Measurements from ENCODE around the gene DUSP8. TPM values are rescaled to one million over a fixed set of nuclear protein-coding genes. Genes with fewer than 3 reads are reported as not detected.

The DUSP8 gene
- total and polyA plus RNA-seq, 2 donors, result 0.14 to 2.9 TPM

- H3K9me3 ChIP-seq (ENCODE audit: control insufficient read depth in 2 of 2, insufficient read depth in 1 of 2, low read length in 1 of 2), result no peaks in the 10 kb centered on the region
- no peak for DNase-seq (ENCODE audit: low read depth in 6 of 9, low spot score in 9 of 9)
- no peak overlapping the region for H3K4me3 ChIP-seq (ENCODE audit: low read length in 2 of 2)
- peaks cover 5 to 84% of the 10 kb centered on the region in 2 donors for H3K27me3 ChIP-seq (ENCODE audit: control insufficient read depth in 2 of 2, insufficient read depth in 1 of 2, low read length in 1 of 2)
- 29% methylated on average over 16 of the region's 16 CpGs for WGBS
- H3K36me3 ChIP-seq (ENCODE audit: control insufficient read depth in 2 of 2, insufficient read depth in 2 of 2, low read length in 1 of 2), result no peaks in the 10 kb centered on the region
- no peaks in the 10 kb centered on the region for H3K4me1 ChIP-seq (ENCODE audit: control insufficient read depth in 2 of 2, insufficient read depth in 2 of 2, low read length in 2 of 2)
- H3K27ac ChIP-seq (ENCODE audit: low read depth in 1 of 2, low read length in 1 of 2), result no peak overlapping the region
These were observed 7.4 kb downstream of the DUSP8 start for GRCh38 chr11:1564535-1565172.

GRCh38 chr11:1563697-1564534 is 8.2 kb downstream of the DUSP8 start:
- no peak overlapping the region for H3K4me3 ChIP-seq (ENCODE audit: low read length in 2 of 2)
- H3K9me3 ChIP-seq (ENCODE audit: control insufficient read depth in 2 of 2, insufficient read depth in 1 of 2, low read length in 1 of 2), result no peaks in the 10 kb centered on the region
- no peaks in the 10 kb centered on the region for H3K4me1 ChIP-seq (ENCODE audit: control insufficient read depth in 2 of 2, insufficient read depth in 2 of 2, low read length in 2 of 2)
- no peak overlapping the region for H3K27ac ChIP-seq (ENCODE audit: low read depth in 1 of 2, low read length in 1 of 2)
- no peaks in the 10 kb centered on the region for H3K36me3 ChIP-seq (ENCODE audit: control insufficient read depth in 2 of 2, insufficient read depth in 2 of 2, low read length in 1 of 2)
- peaks cover 2 to 84% of the 10 kb centered on the region in 2 donors for H3K27me3 ChIP-seq (ENCODE audit: control insufficient read depth in 2 of 2, insufficient read depth in 1 of 2, low read length in 1 of 2)
- no peak for DNase-seq (ENCODE audit: low read depth in 6 of 9, low spot score in 9 of 9)
- 75% methylated on average over 29 of the region's 29 CpGs for WGBS

DNA sequence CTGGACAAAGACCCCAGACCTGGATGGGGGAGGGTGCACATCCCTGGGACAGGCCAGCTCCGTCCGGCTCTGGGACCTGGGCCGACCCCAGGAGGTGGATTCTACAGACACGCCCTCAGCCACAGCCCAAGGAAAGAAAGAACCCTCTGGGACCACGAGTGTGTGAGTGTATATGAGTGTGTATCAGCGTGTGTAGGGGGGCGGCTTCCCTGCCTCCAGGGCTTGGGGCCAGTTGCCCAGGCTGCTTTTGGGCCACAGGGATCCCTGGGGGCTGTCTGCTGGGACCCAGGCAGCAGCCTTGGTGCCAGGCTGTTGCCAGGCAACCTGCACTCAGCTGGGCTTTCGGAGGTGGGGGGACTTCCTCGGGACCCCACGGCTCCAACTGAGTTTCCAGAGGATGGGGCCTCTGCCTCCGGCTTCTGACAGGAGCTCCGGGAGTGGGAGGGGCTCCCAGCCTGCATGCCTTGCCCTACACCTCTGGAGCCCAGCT is 8.9 kb downstream of the DUSP8 start:
- no peaks in the 10 kb centered on the region for H3K4me1 ChIP-seq (ENCODE audit: control insufficient read depth in 2 of 2, insufficient read depth in 2 of 2, low read length in 2 of 2)
- H3K4me3 ChIP-seq (ENCODE audit: low read length in 2 of 2), result no peak overlapping the region
- no peak overlapping the region for H3K27ac ChIP-seq (ENCODE audit: low read depth in 1 of 2, low read length in 1 of 2)
- 80% methylated on average over 12 of the region's 12 CpGs for WGBS
- H3K36me3 ChIP-seq (ENCODE audit: control insufficient read depth in 2 of 2, insufficient read depth in 2 of 2, low read length in 1 of 2), result no peaks in the 10 kb centered on the region
- DNase-seq (ENCODE audit: low read depth in 6 of 9, low spot score in 9 of 9), result no peak
- no peaks in the 10 kb centered on the region for H3K9me3 ChIP-seq (ENCODE audit: control insufficient read depth in 2 of 2, insufficient read depth in 1 of 2, low read length in 1 of 2)
- peaks cover 6 to 84% of the 10 kb centered on the region in 2 donors for H3K27me3 ChIP-seq (ENCODE audit: control insufficient read depth in 2 of 2, insufficient read depth in 1 of 2, low read length in 1 of 2)

DNA sequence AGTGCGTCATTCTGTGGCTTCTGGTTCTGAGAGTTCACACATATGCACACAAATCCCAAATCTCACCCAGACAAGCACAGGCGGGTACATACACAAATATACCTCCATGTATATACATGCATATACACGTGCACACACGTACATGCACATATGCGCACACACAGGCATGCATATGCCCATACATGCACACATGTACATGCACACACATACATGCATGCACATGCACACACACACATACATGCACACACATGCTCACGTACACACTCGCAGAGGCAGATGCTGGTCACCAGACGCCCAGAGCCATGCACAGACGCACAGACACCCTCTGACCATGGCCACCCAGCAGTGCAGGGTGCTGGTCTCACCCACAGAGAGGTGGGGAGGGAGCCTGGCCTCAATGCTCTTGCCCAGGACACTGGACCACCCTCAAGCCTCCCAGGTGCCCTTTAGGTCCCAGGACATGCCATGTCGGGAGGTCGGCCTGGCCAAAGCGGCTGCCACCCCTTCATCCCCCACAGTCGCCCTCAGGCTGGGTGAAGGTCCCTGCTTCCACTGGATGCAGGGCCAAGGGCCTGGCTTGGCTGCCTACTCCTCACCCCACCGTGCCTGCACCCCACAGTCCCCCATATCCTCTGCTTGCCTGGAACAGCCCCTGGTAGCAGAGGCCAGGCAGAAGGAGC is 9.5 kb downstream of the DUSP8 start:
- 96% methylated on average over 14 of the region's 14 CpGs for WGBS
- no peak overlapping the region for H3K27ac ChIP-seq (ENCODE audit: low read depth in 1 of 2, low read length in 1 of 2)
- no peak overlapping the region for H3K4me3 ChIP-seq (ENCODE audit: low read length in 2 of 2)
- no peak for DNase-seq (ENCODE audit: low read depth in 6 of 9, low spot score in 9 of 9)
- H3K9me3 ChIP-seq (ENCODE audit: control insufficient read depth in 2 of 2, insufficient read depth in 1 of 2, low read length in 1 of 2), result no peaks in the 10 kb centered on the region
- peaks cover 10 to 83% of the 10 kb centered on the region in 2 donors for H3K27me3 ChIP-seq (ENCODE audit: control insufficient read depth in 2 of 2, insufficient read depth in 1 of 2, low read length in 1 of 2)
- H3K4me1 ChIP-seq (ENCODE audit: control insufficient read depth in 2 of 2, insufficient read depth in 2 of 2, low read length in 2 of 2), result no peaks in the 10 kb centered on the region
- H3K36me3 ChIP-seq (ENCODE audit: control insufficient read depth in 2 of 2, insufficient read depth in 2 of 2, low read length in 1 of 2), result no peaks in the 10 kb centered on the region

- H3K27ac ChIP-seq (ENCODE audit: low read depth in 1 of 2, low read length in 1 of 2), result no peak overlapping the region
These were observed 10.1 kb downstream of the DUSP8 start for GRCh38 chr11:1561955-1562354.

GRCh38 chr11:1561266-1561665 is 10.8 kb downstream of the DUSP8 start:
- Histone ChIP-seq H3K4me3 (ENCODE audit: low read length in 2 of 2) (no peak overlapping the region), H3K27me3 (ENCODE audit: control insufficient read depth in 2 of 2, insufficient read depth in 1 of 2, low read length in 1 of 2) (peaks cover 24 to 77% of the 10 kb centered on the region in 2 donors), H3K4me1 (ENCODE audit: control insufficient read depth in 2 of 2, insufficient read depth in 2 of 2, low read length in 2 of 2) (no peaks in the 10 kb centered on the region), H3K27ac (ENCODE audit: low read depth in 1 of 2, low read length in 1 of 2) (no peak overlapping the region), H3K9me3 (ENCODE audit: control insufficient read depth in 2 of 2, insufficient read depth in 1 of 2, low read length in 1 of 2) (no peaks in the 10 kb centered on the region), H3K36me3 (ENCODE audit: control insufficient read depth in 2 of 2, insufficient read depth in 2 of 2, low read length in 1 of 2) (no peaks in the 10 kb centered on the region)
- no peak for DNase-seq (ENCODE audit: low read depth in 6 of 9, low spot score in 9 of 9)
- WGBS, result 97% methylated on average over 17 of the region's 17 CpGs

More at GRCh38 chr11:1561955-1562354, 10.1 kb downstream of the DUSP8 start:
- Histone ChIP-seq H3K27me3 (ENCODE audit: control insufficient read depth in 2 of 2, insufficient read depth in 1 of 2, low read length in 1 of 2) (peaks cover 17 to 81% of the 10 kb centered on the region in 2 donors), H3K36me3 (ENCODE audit: control insufficient read depth in 2 of 2, insufficient read depth in 2 of 2, low read length in 1 of 2) (no peaks in the 10 kb centered on the region), H3K9me3 (ENCODE audit: control insufficient read depth in 2 of 2, insufficient read depth in 1 of 2, low read length in 1 of 2) (no peaks in the 10 kb centered on the region), H3K4me3 (ENCODE audit: low read length in 2 of 2) (no peak overlapping the region), H3K4me1 (ENCODE audit: control insufficient read depth in 2 of 2, insufficient read depth in 2 of 2, low read length in 2 of 2) (no peaks in the 10 kb centered on the region)
- WGBS, result 88% methylated on average over 5 of the region's 5 CpGs
- no peak for DNase-seq (ENCODE audit: low read depth in 6 of 9, low spot score in 9 of 9)

- no peaks in the 10 kb centered on the region for H3K4me1 ChIP-seq (ENCODE audit: control insufficient read depth in 2 of 2, insufficient read depth in 2 of 2, low read length in 2 of 2)
These were observed 11.3 kb downstream of the DUSP8 start for GRCh38 chr11:1560649-1561251.

DNA sequence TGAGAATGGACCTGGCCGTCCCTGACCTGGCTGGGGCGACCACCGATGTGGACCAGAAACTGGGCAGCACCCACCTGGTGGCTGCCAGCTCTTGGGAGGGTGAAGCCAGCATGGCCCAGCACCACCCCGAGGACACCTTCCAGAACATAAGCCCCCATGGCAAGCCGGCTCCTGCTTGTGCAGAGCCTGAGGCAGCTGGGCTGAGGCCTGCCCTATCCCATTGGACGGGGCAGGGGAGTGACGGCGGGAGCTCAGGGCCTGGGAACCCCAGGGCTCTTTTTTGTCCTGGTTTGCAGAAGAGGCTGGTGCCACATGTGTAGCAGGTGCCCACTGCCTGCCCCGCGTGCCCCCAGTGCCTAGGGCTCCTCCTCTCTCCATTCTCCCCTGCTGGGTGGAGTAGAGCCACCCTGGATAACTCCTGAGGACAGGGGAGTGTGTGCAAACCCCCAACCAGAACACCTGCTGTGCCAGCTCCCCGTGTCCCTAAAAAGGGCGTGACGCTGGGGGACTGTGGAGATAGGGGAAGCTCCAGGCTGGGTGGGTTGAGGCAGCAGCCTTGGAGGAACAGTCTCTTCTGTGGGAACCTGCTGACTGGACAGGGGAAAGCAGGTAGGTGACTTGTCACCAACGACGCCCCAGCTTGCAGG is 11.9 kb downstream of the DUSP8 start:
- WGBS, result 86% methylated on average over 15 of the region's 15 CpGs
- DNase-seq (ENCODE audit: low read depth in 6 of 9, low spot score in 9 of 9), result no peak
- H3K9me3 ChIP-seq (ENCODE audit: control insufficient read depth in 2 of 2, insufficient read depth in 1 of 2, low read length in 1 of 2), result no peaks in the 10 kb centered on the region
- no peak overlapping the region for H3K27ac ChIP-seq (ENCODE audit: low read depth in 1 of 2, low read length in 1 of 2)
- H3K36me3 ChIP-seq (ENCODE audit: control insufficient read depth in 2 of 2, insufficient read depth in 2 of 2, low read length in 1 of 2), result no peaks in the 10 kb centered on the region
- peaks cover 35 to 78% of the 10 kb centered on the region in 2 donors for H3K27me3 ChIP-seq (ENCODE audit: control insufficient read depth in 2 of 2, insufficient read depth in 1 of 2, low read length in 1 of 2)
- H3K4me3 ChIP-seq (ENCODE audit: low read length in 2 of 2), result no peak overlapping the region
- no peaks in the 10 kb centered on the region for H3K4me1 ChIP-seq (ENCODE audit: control insufficient read depth in 2 of 2, insufficient read depth in 2 of 2, low read length in 2 of 2)

More at GRCh38 chr11:1560649-1561251, 11.3 kb downstream of the DUSP8 start:
- Histone ChIP-seq H3K36me3 (ENCODE audit: control insufficient read depth in 2 of 2, insufficient read depth in 2 of 2, low read length in 1 of 2) (no peaks in the 10 kb centered on the region), H3K9me3 (ENCODE audit: control insufficient read depth in 2 of 2, insufficient read depth in 1 of 2, low read length in 1 of 2) (no peaks in the 10 kb centered on the region), H3K27ac (ENCODE audit: low read depth in 1 of 2, low read length in 1 of 2) (no peak overlapping the region), H3K4me3 (ENCODE audit: low read length in 2 of 2) (no peak overlapping the region), H3K27me3 (ENCODE audit: control insufficient read depth in 2 of 2, insufficient read depth in 1 of 2, low read length in 1 of 2) (peaks cover 29 to 78% of the 10 kb centered on the region in 2 donors)
- no peak for DNase-seq (ENCODE audit: low read depth in 6 of 9, low spot score in 9 of 9)
- WGBS, result 86% methylated on average over 8 of the region's 8 CpGs

Data from thymus (tissue), 11 donors.